ENCODE data around the gene IGF2BP3. TPM values are rescaled to one million over a fixed set of nuclear protein-coding genes. Genes with fewer than 3 reads are reported as not detected.

IGF2BP3 gene
- total RNA-seq, 1 experiment from 2014 or later: 63.3 TPM

DNA sequence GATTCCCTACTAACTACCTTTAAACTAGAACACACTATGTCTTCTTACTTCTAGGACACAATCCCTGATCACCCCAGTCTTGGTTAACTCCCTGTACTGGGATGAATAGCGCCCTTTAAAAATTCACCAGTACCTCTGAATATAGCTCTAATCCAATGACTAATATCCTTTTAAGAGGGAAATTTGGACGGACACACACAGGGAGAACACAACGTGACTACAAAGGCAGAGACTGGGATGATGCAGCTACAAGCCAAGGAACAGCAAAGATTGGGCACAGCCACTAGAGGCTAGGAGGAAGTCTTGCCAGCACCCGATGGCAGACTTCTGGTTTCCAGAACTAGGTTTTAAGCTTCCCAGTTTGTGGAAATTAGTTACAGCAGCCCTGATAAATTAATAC lies 89.7 kb downstream of the IGF2BP3 start:
- peak; percentile 45 for DNase-seq (ENCODE audit: low read depth)

DNA sequence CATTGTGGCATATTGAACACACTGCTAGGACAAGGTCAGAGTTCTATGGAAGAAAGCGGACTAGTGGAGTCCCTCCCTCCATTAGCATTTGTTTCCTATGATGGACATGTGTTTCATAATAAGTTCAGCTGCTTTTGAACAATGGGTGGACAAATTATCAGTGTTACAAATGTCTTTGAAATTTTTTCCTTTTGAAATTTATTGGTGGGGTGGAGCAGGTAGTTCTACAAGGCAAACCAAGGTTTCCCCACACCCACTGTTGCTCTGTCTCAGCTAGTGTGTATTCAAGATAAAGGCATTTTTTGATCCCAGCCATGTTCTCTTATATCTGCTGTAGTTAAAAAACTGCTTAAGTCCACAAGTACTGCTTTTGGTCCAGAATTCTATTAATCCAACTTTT lies 91.3 kb downstream of the IGF2BP3 start:
- no peak for DNase-seq (ENCODE audit: low read depth)

GRCh38 chr7:23377134-23377533 lies 93.2 kb downstream of the IGF2BP3 start:
- DNase-seq (ENCODE audit: low read depth): peak; percentile 73

GRCh38 chr7:23373151-23374004 lies 96.9 kb downstream of the IGF2BP3 start:
- DNase-seq (ENCODE audit: low read depth): peak; percentile 89

GRCh38 chr7:23372611-23373010 lies 97.7 kb downstream of the IGF2BP3 start:
- no peak for DNase-seq (ENCODE audit: low read depth)

- DNase-seq (ENCODE audit: low read depth): no peak
These were observed 98.6 kb downstream of the IGF2BP3 start for GRCh38 chr7:23371654-23372053.

DNA sequence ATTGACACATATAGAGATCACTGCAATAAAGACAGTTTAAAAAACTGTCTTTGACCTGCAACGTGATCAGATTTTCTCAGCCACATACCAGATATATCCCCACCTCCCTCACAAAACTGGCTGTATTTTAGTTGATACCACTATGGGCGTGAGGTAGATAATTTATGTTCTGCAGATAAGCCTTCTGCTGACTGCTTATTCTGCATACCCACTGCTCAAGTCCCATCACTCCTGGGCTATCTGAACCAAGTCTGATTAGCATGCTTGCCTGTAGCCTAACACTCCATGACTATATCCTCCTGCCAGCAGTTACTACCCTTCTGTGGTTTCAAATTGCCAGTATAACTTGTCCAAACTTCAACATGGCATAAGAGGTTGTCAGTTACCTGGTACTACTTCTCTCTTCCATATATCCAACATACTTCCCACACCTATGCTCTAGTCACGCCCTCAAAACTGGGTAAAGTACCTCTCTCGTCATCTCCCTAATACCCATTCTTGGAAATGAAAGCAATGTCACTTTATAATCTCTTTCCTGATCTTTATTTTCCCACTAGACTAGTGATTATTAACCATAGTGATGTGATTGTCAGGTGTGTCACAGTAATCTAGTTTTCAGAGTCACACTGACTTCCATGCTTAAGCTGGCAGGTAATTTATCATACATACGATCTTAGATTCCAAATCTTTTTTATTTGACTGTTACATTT lies 100.4 kb downstream of the IGF2BP3 start:
- DNase-seq (ENCODE audit: low read depth): no peak

- DNase-seq (ENCODE audit: low read depth): no peak
These were observed 101.2 kb downstream of the IGF2BP3 start for GRCh38 chr7:23369100-23369499.

DNA sequence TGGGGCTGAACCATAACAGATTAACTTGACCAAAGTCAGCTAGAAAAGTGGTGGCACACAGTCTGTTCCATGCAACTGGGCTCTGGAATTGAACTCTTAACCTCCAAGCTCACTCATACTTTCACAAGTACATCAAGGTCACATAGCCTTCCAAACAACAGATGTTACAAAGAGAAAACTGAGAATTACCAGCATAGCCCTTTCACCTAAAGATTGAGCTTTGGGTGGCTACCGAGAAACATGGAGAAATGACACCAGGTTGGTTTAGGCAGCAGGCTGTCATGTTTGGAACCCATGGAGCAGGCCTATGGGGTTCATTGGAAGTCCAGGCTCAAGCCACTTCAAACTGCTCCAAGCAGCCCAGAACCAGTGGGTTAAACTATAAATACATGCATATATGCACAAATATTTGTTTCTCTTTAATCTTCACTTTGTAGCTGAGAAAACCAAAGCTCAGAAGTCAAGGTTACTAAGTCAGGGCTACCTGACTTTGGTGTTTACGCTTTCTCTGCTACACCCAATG lies 112.1 kb downstream of the IGF2BP3 start:
- DNase-seq (ENCODE audit: low read depth): peak; percentile 45

DNA sequence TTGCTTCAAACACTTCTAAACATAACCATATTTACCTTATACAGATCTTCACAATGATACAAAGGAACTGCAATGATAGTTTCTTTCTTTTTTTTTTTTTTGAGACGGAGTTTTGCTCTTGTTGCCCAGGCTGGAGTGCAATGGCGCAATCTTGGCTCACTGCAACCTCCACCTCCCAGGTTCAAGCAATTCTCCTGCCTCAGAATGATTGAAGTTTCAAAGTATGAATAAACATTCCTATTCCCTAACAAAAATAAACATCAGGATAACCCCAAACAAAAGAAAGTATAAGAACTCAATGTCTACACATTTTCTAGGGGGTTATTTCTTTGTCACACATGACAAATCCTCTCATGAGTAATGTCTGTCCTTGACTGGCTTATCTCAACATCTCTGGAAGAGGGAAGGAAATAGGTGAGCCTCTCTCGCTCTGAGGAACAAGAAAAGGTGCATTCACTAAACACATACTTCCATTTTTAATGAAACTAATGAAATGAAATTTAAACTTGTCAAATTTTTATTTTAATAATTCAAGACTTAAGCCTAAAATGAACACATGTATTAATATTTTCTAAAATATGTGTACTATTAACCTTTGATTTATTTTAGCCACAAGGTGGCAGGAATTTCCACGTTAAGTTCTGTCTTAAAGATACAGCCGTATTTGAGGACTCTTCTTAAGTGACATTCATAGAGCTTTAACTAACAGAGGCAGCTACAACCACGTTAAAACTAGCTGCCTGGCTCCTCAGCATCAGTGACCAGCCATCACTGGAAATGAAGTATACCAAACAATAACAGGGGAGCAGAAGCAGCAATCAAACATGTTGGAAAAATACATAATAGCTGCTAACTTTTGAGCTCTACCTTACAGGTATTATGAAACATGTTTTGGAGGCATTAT lies 112.8 kb downstream of the IGF2BP3 start:
- peak; percentile 69 for DNase-seq (ENCODE audit: low read depth)

- peak; percentile 42 for DNase-seq (ENCODE audit: low read depth)
These were observed 113.6 kb downstream of the IGF2BP3 start for GRCh38 chr7:23356726-23357125.

DNA sequence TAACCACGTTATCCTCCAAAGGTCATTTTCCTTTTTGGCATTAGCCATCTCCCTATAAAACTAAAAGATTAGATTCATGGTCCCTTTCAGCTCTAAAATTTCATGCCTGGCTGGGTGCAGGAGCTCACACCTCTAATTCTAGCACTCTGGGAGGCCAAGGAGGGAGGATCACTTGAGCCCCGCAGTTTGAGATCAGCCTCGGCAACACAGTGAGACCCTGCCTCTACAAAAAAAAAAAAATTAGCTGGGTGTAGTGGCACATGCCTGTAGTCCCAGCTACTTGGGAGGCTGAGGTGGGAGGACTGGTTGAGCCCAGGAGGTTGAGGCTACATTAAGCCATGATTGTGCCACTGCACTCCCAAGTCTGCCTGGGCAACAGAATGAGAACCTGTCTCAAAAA lies 114.1 kb downstream of the IGF2BP3 start:
- DNase-seq (ENCODE audit: low read depth): no peak

DNA sequence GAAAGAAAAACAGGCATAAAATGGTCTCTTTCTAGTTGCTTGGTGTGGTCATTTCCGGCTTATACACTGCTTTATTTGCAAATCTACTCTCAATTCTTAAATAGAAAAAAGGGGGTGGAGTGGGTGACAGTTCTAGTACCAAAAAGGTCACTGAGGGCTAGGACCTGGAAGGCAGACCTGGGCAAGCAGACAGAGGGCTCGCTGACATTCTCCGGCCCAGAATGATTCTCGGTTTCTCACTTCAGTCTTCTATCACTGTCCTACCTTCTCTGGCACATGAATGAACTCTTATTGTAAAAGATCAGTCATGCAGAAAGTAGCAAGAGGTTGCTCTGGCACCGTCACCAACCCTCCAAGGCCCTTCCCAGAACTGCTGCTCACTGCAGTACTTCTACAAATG lies 117.1 kb downstream of the IGF2BP3 start:
- DNase-seq (ENCODE audit: low read depth): no peak

- no peak for DNase-seq (ENCODE audit: low read depth)
These were observed 119.8 kb downstream of the IGF2BP3 start for GRCh38 chr7:23350466-23350865.

GRCh38 chr7:23349484-23350157 lies 120.7 kb downstream of the IGF2BP3 start:
- DNase-seq (ENCODE audit: low read depth): peak; percentile 91

DNA sequence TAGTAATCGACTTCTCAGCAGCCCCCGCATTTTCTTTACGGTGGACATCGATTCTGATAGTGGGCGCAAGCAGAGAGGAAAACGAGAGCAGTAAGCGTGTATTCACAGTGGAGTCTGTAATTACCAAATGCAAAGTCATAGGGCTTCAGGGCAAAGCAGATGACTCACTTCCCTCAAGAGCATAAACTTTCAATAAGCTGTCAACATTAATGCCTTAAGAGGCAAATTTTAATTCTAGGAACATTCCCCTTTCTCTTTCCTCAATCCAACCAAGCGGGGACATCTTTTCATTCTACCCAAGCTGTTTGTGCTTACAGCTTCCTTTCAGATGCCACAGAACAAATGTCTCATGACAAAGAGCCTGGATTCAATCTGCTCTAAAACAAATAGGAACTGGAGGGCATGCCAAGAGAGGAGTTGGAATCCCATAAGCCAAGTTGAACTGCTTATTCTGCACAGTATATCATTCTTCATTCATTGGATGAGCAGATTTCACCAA lies 122.6 kb downstream of the IGF2BP3 start:
- DNase-seq (ENCODE audit: low read depth): peak; percentile 86

DNA sequence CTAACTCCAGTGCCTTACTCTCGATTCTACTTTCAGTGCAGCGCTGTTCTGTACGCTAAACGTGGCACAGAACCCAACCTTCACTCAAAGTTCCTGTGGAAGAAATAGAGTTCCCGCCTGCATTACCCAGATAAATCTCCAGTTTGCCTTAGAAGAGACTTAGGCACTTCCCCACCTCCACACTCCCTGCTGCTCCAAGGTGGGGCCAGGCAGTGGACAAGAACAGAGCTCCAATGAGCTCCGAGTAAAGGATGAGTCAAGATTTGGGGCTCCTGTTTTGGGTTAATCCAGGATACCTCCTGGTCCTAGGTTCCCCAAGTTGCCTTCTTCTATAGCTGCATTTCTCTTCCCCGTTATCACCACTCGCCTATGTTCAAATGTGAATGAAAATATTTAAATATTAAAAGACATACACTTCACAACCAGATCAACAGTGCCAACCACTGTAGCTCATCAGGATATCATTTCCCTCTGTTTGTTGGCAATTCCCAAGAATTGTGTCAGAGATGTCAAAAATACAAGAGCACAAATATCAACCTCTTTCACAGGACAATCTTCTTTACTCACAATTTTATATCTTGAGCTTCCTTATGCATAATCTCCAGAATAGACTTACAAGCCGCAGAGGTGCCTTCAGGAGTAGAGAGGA lies 123.1 kb downstream of the IGF2BP3 start:
- DNase-seq (ENCODE audit: low read depth): peak; percentile 29

- no peak for DNase-seq (ENCODE audit: low read depth)
These were observed 124.0 kb downstream of the IGF2BP3 start for GRCh38 chr7:23346316-23346715.

DNA sequence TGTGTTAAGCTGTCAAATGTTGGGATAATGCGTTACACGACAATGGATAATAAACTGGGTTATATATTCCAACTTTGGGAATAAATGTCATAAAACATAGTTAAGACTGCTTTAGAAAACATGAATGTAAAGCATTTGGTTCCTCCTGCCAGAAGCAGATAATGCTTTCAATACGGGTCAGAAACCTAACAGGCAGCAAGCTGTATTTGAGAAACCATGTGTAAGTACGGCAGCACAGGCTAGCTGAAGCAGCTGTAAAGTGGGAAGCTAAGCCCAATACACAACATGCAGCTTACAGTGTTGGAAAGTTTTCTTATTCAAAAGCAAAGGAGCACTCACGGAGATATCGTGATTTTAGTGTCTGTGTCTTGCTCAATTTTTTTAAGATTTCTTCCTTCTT lies 124.7 kb downstream of the IGF2BP3 start:
- no peak for DNase-seq (ENCODE audit: low read depth)

DNA sequence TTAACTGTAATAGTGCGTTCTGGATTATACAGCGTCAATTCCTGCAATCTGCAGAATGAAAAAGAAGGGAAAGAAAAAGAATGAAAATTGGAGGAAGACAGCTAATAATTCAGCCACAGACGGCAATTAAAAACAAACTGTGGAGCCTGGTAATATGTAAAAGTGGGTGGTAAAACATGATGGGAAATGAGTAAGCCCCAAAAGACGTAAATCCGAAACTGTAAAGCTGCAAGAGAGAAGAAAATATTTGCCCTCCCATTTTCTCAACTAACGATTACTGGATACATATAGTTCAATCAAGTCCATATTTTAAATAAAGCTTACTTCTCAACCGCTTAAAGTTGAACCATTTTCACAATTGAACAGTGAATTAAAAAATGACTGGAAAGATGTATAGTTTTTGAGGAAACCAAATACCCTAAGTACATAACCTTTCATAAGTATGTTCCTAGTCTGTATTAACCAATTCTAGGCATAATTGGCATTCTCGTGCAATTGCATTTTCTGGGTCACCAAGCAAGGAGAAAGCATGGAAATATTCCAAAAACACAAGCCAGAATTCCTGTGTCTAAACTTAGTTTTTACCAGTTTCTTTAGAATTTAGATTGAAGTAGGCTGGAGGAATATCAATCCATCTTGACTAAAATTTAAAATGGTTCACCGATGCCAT lies 126.3 kb downstream of the IGF2BP3 start:
- no peak for DNase-seq (ENCODE audit: low read depth)

All from LHCN-M2 (cell line).